GM21576 (cell line): ENCODE data around the gene OR8B3.

ENCODE experiments used
- ATAC-seq: cut with Tn5 transposase; IDR thresholded peaks from one replicate; pipeline ENCODE4 v1.9.1; 2021; ENCODE audit warnings: mild to moderate bottlenecking, moderate library complexity; ENCODE audit not compliant: unreplicated experiment

OR8B3 gene

GRCh38 chr11:124376280-124376679 lies 22.5 kb downstream of the OR8B3 start:
- no peak for ATAC-seq

DNA sequence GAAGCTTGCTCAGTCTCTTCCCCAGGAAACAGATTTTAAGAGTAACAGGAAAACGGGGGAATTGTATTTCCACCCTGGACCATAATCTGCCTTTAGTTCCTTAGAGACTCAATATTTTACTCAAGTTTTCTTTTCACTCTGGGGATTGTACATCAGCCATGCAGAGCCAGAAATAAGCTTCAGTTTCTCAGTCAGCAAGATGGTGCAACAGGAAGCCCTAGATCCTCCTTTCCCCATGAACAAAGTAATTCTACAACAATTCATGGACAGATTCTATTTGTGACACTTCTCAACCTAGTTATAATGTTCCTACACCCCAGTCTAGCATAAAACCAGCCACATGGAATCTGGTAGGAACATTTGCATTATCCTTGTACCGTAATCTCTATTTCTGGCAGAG lies 39.3 kb downstream of the OR8B3 start:
- ATAC-seq, result no peak

GRCh38 chr11:124346311-124346955 lies 52.4 kb downstream of the OR8B3 start:
- no peak for ATAC-seq
